Left hindlimb (tissue), 1 donor: ENCODE data around the gene SRGAP2C.
"Not testable (repeated sequence)": the region's sequence is repeated elsewhere in the genome, so short reads cannot be mapped to it uniquely, and the experiment has no call there.

Source experiments
- DNase-seq: peaks from one replicate; pipeline ENCODE4 v3.0.0-alpha.2; 2018

The SRGAP2C gene

GRCh38 chr1:121230636-121231035 lies 45.9 kb downstream of the SRGAP2C start:
- DNase-seq: not testable (repeated sequence)

- not testable (repeated sequence) for DNase-seq
Measured at GRCh38 chr1:121232445-121233125, 47.8 kb downstream of the SRGAP2C start.

GRCh38 chr1:121234090-121234759 lies 49.5 kb downstream of the SRGAP2C start:
- not testable (repeated sequence) for DNase-seq

- not testable (repeated sequence) for DNase-seq
Measured at GRCh38 chr1:121238384-121238783, 53.6 kb downstream of the SRGAP2C start.

- DNase-seq: not testable (repeated sequence)
Measured at GRCh38 chr1:121243913-121244312, 59.1 kb downstream of the SRGAP2C start.

GRCh38 chr1:121246399-121246798 lies 61.6 kb downstream of the SRGAP2C start:
- not testable (repeated sequence) for DNase-seq

- not testable (repeated sequence) for DNase-seq
Measured at GRCh38 chr1:121252656-121253055, 67.9 kb downstream of the SRGAP2C start.

GRCh38 chr1:121254618-121255017 lies 69.8 kb downstream of the SRGAP2C start:
- DNase-seq: not testable (repeated sequence)

GRCh38 chr1:121257632-121258031 lies 72.9 kb downstream of the SRGAP2C start:
- not testable (repeated sequence) for DNase-seq

GRCh38 chr1:121258134-121258533 lies 73.4 kb downstream of the SRGAP2C start:
- not testable (repeated sequence) for DNase-seq

- DNase-seq: not testable (repeated sequence)
Measured at GRCh38 chr1:121260205-121260604, 75.4 kb downstream of the SRGAP2C start.

- DNase-seq: not testable (repeated sequence)
Measured at GRCh38 chr1:121262163-121262562, 77.4 kb downstream of the SRGAP2C start.

- DNase-seq: not testable (repeated sequence)
Measured at GRCh38 chr1:121263789-121264244, 79.0 kb downstream of the SRGAP2C start.

- DNase-seq: not testable (repeated sequence)
Measured at GRCh38 chr1:121267072-121267471, 82.3 kb downstream of the SRGAP2C start.

GRCh38 chr1:121269309-121269708 lies 84.5 kb downstream of the SRGAP2C start:
- not testable (repeated sequence) for DNase-seq

- DNase-seq: not testable (repeated sequence)
Measured at GRCh38 chr1:121269973-121270372, 85.2 kb downstream of the SRGAP2C start.

GRCh38 chr1:121271143-121271715 lies 86.5 kb downstream of the SRGAP2C start:
- not testable (repeated sequence) for DNase-seq

- not testable (repeated sequence) for DNase-seq
Measured at GRCh38 chr1:121275435-121275834, 90.7 kb downstream of the SRGAP2C start.

- DNase-seq: not testable (repeated sequence)
Measured at GRCh38 chr1:121278202-121278601, 93.4 kb downstream of the SRGAP2C start.

- DNase-seq: not testable (repeated sequence)
Measured at GRCh38 chr1:121278777-121279547, 94.2 kb downstream of the SRGAP2C start.

GRCh38 chr1:121279548-121279898 lies 94.7 kb downstream of the SRGAP2C start:
- DNase-seq: not testable (repeated sequence)

- not testable (repeated sequence) for DNase-seq
Measured at GRCh38 chr1:121280699-121281317, 96.0 kb downstream of the SRGAP2C start.
